Hindlimb muscle (tissue), 1 donor: ENCODE measurements around the gene PRR13. TPM values are rescaled to one million over a fixed set of nuclear protein-coding genes. Genes with fewer than 3 reads are reported as not detected.
A peak's percentile ranks its signal among the peaks of the same experiment; 100 is the strongest.
"Not testable (repeated sequence)": the region's sequence is repeated elsewhere in the genome, so short reads cannot be mapped to it uniquely, and the experiment has no call there.

ENCODE experiments used
- DNase-seq: peaks from one replicate; pipeline ENCODE4 v3.0.0-alpha.2; 2013
- polyA plus RNA-seq: library from polyadenylated mRNA; unstranded; fragments of 120-200 nt; gene quantifications from one replicate; pipeline ENCODE4 v1.2.1, GENCODE V29; 2013; ENCODE audit not compliant: insufficient read length

The PRR13 gene
- polyA plus RNA-seq, 1 donor = 50.8 TPM

DNA sequence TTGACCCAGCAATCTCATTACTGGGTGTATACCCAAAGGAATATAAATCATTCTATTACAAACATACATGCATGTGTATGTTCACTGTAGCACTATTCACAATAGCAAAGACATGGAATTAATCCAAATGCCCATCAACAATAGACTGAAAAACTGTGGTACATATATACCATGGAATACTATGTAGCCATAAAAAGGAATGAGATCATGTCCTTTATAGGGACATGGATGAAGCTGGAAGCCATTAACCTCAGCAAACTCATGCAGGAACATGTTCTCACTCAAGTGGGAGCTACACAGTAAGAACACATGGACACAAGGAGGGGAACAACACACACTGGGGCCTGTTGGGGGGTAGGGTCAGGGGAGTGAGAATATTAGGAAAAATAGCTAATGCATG, 2.0 kb upstream of the PRR13 start:
- not testable (repeated sequence) for DNase-seq

- no peak for DNase-seq
Measured at GRCh38 chr12:53443955-53444354, 2.4 kb downstream of the PRR13 start.

DNA sequence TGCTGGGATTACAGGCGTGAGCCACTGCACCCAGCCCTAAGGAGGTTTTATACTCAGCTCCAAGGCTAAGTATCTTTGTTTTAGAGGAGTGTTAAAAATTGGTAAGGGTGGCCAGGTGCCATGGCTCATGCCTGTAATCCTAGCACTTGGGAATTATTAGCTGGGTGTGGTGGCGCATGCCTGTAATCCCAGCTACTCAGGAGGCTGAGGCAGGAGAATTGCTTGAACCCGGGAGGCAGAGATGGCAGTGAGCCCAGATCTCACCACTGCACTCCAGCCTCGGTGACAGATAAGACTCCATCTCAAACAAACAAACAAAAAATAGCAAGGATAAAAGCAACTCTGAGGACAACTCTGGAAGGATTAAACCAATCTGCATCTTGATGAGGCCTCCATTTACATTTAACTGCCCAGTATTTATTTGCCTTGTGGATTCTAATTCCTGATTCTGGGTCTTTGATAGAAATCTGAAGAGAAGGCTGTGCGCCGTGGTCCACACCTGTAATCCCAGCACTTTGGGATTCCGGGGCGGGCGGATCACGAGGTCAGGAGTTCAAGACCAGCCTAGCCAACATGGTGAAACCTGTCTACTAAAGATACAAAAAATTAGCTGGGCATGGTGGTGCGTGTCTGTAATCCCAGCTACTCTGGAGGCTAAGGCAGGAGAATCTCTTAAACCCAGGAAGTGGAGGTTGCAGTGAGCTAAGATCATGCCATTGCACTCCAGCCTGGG, 3.2 kb downstream of the PRR13 start:
- not testable (repeated sequence) for DNase-seq

- no peak for DNase-seq
Measured at GRCh38 chr12:53450936-53451335, 9.4 kb downstream of the PRR13 start.

- DNase-seq = peak; percentile 98
Measured at GRCh38 chr12:53451661-53452158, 10.2 kb downstream of the PRR13 start, which contains the start of gene PCBP2. Gene PCBP2, plus strand, starts transcription at chr12:53452102. Its CDS starts 2,699 bp downstream, at chr12:53454801.

GRCh38 chr12:53452159-53453077, 10.9 kb downstream of the PRR13 start:
- DNase-seq = peak; percentile 87

DNA sequence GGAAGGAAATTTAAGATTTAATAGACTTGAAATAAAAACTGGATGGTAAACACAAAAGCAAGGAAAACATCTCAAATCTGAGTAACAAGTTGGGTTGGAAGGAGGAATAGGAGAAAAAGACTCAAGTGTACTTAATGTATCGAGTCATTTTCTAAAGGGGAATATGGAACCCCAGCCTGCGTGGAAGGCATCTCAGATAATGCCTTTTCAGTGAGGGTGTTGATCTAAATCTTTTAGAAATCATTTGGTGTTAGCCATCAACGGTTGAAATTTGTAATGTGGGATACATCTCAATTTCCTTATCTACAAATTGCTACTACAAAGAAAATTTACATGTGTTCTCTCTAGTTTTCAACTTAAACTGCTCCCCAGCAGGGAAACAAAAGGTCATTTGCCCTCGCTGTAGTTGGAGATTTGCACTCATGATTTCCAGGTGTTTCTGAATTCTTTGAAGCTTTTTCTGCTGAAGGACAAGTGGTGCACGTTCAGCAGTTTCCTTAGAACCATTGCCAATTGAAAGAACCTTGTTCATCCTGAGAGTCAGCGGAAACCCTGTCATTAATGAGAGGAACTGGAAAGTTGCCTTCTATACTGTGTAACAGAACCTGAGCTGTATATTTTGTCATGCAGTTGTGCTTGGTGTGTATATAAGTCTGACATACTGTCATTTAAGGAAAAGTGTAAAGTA, 12.6 kb downstream of the PRR13 start:
- no peak for DNase-seq

DNA sequence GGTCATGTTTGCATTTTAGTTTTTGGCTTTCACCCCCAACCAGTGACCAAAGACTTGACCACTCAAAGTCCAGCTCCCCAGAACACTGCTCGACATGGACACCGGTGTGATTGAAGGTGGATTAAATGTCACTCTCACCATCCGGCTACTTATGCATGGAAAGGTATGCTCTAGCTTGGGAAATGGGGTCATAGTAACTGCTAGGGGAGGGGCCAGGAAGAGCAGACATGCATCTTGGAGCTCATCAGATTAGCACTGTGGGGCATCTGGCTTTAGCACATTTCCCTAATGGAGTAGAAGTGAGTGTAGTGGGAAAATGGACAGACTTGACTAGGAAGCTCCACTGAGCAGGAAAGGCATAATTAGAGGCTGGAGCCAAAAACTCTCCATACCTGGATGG, 13.2 kb downstream of the PRR13 start:
- DNase-seq = no peak

DNA sequence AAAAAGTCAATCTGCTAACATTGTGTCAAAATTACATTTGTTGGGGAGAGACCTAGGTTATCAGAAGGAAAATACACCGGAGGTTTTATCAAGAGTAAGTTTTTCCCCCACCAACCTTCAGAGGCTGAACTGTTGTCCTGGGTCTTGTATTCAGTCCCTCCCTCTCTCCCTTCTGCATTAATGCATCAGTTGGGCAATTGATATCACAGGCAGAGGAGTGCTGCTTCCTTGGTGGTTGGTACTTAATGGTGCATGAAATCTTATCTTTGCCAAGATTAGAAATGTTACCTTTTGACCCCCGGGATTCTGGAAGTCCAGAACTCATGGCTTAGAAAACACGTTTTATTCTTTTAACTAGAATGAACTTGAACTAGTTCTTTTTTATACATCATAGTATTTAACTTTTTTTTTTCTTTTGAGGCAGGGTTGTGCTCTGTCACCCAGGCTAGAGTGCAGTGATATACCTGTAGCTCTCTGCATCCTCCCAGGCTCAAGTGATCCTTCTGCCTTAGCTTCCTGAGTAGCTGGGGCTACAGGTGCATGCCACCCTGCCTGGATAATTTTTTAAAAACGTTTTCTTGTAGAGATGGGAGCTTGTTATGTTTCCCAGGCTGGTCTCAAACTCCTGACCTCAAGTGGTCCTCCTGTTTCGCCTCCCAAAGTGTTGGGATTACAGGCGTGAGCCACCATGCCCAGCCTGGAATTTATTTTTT, 15.3 kb downstream of the PRR13 start:
- no peak for DNase-seq

DNA sequence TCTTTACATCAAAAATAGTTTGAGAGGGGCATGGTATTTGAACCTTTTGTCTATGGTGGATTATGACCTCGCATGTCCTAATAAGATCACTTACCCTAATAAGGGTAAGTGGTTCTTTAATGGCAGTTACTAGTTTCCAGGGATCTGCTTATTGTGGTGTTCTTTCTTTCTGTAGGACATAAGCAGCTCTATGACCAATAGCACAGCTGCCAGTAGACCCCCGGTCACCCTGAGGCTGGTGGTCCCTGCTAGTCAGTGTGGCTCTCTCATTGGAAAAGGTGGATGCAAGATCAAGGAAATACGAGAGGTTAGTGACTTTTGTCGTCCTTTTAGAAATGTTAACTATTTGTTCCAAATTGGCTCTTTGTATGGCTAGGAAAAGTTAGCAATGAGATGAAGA, 17.6 kb downstream of the PRR13 start:
- DNase-seq = no peak

DNA sequence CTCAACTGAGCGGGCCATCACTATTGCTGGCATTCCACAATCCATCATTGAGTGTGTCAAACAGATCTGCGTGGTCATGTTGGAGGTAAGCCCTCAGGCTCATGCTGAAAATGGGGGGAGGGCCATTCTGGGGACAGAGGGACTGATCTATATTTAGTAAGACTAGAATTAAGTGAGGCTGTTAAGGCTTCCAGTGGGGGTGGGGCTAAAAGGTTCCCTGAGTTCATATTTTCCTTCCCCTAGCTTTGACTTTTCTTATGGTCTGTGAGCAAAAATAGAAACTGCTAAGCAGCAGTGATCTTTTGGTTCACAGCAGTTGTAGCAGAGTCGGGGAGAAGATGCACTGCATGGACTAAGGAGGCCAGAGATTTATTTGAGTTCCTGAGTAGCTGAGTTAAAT, 19.5 kb downstream of the PRR13 start:
- no peak for DNase-seq

GRCh38 chr12:53461591-53461990, 20.1 kb downstream of the PRR13 start:
- DNase-seq = no peak

- no peak for DNase-seq
Measured at GRCh38 chr12:53462935-53463334, 21.4 kb downstream of the PRR13 start.

DNA sequence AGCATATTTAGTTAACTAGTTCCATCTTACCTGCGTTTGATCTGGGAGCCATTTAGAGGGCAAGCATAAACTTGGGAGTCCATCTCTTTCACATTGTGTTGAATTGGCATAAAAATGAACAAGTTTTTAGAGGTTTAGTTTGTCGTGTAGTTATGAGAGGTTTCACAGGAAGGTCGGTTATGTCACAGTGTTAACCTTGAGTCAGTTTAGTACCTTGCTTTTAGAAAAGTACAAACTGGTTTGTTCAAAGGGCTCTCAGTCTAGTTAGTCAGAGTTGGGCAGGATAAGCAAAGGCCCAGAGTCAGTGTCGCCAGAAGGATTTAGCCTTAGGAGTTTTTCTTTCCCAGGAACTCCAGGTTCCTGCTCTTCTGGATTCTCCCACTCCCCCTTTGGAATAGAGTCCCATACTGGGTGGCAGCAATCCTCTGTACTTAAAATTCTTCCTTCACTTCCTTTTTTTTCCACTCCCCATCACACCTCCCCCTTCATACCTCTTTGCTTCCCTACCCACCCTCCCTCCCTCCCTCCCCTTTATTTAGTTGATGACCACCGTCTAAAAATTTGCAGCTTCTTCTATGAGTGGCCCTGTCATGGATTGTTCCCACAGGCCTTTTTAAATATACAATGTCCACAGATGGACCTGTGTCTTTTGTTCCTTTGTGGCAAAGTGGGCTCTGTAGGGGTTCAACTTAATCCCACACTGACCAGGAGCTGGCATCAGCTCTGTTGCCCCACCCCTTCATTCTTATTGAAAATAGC, 22.4 kb downstream of the PRR13 start:
- DNase-seq = no peak

GRCh38 chr12:53464685-53465418, 23.3 kb downstream of the PRR13 start:
- DNase-seq = no peak

GRCh38 chr12:53465679-53466078, 24.1 kb downstream of the PRR13 start:
- no peak for DNase-seq

- no peak for DNase-seq
Measured at GRCh38 chr12:53466640-53467039, 25.1 kb downstream of the PRR13 start.

GRCh38 chr12:53467082-53467481, 25.5 kb downstream of the PRR13 start:
- no peak for DNase-seq

DNA sequence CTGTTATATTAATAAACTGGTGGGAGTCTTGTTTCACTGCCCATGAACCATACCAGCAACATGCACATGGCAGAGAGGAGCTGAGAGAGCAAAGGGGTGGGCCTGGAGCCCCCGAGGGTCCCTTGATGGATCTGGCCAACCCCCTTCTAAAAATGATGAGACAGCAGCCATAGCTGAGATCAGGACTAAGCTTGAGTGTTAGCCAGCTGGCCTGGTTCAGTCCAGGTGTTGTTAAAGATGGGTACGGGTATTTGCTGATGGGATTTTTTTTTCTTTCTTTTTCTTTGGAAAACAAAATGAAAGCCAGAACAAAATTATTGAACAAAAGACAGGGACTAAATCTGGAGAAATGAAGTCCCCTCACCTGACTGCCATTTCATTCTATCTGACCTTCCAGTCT, 26.3 kb downstream of the PRR13 start:
- DNase-seq = no peak

DNA sequence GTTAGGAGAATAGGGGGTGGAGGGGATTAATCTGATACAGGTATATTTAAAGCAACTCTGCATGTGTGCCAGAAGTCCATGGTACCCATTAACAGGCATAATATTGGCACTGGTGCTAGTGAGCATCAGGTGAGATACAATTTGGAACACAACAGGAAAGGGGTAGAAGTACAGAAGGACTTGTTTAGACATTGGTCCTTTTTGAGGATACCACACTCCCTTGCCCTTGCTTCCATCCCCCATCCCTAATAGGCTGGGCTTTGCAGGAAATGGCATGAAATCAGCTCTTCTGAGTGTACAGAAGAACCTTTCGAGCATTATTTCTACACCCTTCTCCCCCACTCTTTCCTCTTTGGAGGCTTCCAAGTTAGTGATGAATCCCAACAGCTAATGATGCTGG, 26.7 kb downstream of the PRR13 start:
- no peak for DNase-seq
